ENCODE results near the gene CAPN15.

Gene CAPN15

GRCh38 chr16:489606-490005 lies 37.9 kb upstream of the CAPN15 start:
- TF ChIP-seq EP300 (IDR thresholded peaks at IDR 0.05; ENCODE audit: borderline replicate concordance) (no peak), FOXM1 (IDR thresholded peaks at IDR 0.05; ENCODE audit: borderline replicate concordance, low read depth) (no peak), CEBPB (IDR thresholded peaks at IDR 0.05) (no peak), NFIC (IDR thresholded peaks at IDR 0.05) (no peak), ZBTB7A (IDR thresholded peaks at IDR 0.05; ENCODE audit: low read depth) (no peak), EGR1 (IDR thresholded peaks at IDR 0.05) (no peak), REST (IDR thresholded peaks at IDR 0.05; ENCODE audit: low read depth) (no peak), RAD21 (IDR thresholded peaks at IDR 0.05; ENCODE audit: low read depth) (no peak), TAF1 (IDR thresholded peaks at IDR 0.05; ENCODE audit: low read depth) (no peak), CREB1 (IDR thresholded peaks at IDR 0.05; ENCODE audit: low read depth) (no peak), TCF12 (IDR thresholded peaks at IDR 0.05; ENCODE audit: low read depth) (no peak), TEAD4 (IDR thresholded peaks at IDR 0.05) (no peak), MAX (IDR thresholded peaks at IDR 0.05) (no peak), YY1 (IDR thresholded peaks at IDR 0.05; ENCODE audit: low read depth) (no peak)
- TF ChIP-seq, protein P1, sequence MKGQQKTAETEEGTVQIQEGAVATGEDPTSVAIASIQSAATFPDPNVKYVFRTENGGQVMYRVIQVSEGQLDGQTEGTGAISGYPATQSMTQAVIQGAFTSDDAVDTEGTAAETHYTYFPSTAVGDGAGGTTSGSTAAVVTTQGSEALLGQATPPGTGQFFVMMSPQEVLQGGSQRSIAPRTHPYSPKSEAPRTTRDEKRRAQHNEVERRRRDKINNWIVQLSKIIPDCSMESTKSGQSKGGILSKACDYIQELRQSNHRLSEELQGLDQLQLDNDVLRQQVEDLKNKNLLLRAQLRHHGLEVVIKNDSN (IDR thresholded peaks at IDR 0.05) = no peak

DNA sequence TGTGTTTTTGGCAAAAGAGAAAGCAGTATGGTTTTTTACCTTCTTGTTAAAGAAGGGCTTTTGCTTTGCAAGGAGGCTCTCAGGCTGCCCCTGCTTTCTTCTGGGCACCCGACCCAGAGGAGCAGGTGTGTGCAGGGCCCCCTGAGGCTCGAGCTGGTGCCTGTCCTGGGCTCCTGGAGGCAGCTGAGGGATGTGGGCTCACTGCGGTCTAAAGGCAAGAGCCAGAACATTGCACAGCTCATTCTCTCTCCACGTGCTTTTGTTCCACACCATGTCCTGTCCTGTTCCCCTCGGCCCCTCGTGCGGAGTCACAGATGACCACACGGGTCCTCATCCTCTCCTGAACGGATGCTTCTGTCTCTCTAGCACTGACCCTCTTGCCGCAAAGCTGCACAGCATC lies 36.7 kb upstream of the CAPN15 start:
- TF ChIP-seq TCF12 (IDR thresholded peaks at IDR 0.05; ENCODE audit: low read depth) (no peak), TEAD4 (IDR thresholded peaks at IDR 0.05) (no peak), CEBPB (IDR thresholded peaks at IDR 0.05) (no peak), EGR1 (IDR thresholded peaks at IDR 0.05) (no peak)

GRCh38 chr16:491220-491919 lies 36.1 kb upstream of the CAPN15 start:
- TF ChIP-seq TEAD4 (IDR thresholded peaks at IDR 0.05) (no peak), CREB1 (IDR thresholded peaks at IDR 0.05; ENCODE audit: low read depth) (no peak), YY1 (IDR thresholded peaks at IDR 0.05; ENCODE audit: low read depth) (no peak), REST (IDR thresholded peaks at IDR 0.05; ENCODE audit: low read depth) (no peak), RAD21 (IDR thresholded peaks at IDR 0.05; ENCODE audit: low read depth) (no peak), EP300 (IDR thresholded peaks at IDR 0.05; ENCODE audit: borderline replicate concordance) (no peak), ZBTB7A (IDR thresholded peaks at IDR 0.05; ENCODE audit: low read depth) (no peak), MAX (IDR thresholded peaks at IDR 0.05) (no peak), NFIC (IDR thresholded peaks at IDR 0.05) (no peak)
- TF ChIP-seq, protein P1 (IDR thresholded peaks at IDR 0.05) = no peak

DNA sequence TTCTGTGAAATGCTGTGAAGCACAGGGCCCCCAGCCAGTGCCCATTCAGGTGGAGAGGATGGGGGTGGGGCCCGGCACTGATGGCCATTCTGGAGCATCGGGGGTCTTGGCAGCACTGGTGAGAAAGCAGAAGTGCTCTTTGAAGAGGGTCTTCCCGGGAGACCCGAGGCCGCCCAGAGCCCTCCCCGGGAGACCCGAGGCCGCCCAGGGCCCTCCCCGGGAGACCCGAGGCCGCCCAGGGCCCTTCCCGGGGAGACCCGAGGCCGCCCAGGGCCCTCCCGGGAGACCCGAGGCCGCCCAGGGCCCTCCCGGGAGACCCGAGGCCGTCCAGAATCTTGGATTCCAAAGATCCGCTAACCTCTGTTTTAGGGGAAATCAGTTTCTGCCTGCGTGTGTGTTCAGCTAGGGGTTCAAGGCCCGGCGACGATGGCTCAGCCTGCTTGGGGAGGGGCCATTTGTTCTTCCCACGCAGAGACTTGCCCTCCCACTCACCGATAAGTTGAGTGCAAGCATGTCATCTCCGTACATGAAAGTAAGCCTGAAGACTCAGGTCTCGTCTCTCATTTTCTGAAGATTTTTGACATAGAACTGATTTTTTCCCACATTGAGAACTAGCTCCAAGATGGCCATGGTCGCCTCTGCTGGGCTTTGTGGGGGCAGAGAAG lies 35.2 kb upstream of the CAPN15 start:
- TF ChIP-seq FOXM1 (IDR thresholded peaks at IDR 0.05; ENCODE audit: borderline replicate concordance, low read depth) (no peak), MAX (IDR thresholded peaks at IDR 0.05) (no peak)

DNA sequence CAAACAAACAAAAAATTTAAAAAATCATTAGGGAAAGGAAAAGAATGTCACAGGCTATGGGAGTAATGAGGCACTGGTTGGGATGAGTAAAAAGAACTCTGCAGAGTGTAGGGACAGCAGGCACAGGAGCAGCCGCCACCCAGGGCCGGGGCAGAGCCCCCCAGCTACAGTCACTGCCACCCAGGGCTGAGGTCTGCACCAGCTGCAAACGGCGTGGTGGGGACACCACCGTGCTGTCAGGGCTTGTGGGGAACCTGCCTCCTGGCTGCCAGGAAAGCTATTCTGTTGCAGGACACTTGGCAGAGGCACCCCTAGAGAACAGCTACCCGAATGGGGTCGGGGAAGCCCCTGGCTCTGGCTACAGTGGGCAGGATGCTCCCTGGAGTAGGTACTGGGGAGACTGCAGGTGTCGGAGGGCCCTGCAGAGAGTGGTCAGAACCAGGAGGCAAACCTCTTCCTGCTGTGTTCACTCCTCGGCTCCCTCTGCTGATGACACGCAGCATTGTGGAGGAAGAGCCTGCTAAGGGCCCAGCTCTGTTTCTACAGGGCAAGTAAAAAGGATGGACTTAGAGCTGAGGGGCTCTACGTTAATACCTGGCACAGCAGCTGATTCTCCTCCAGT lies 32.3 kb upstream of the CAPN15 start:
- TF ChIP-seq YY1 (IDR thresholded peaks at IDR 0.05; ENCODE audit: low read depth) (no peak), RAD21 (IDR thresholded peaks at IDR 0.05; ENCODE audit: low read depth) (peak; percentile 46), TCF12 (IDR thresholded peaks at IDR 0.05; ENCODE audit: low read depth) (no peak), EP300 (IDR thresholded peaks at IDR 0.05; ENCODE audit: borderline replicate concordance) (no peak)

Measured in Ishikawa (cell line).